Measurements from ENCODE around the gene CDKN2A. TPM values are rescaled to one million over a fixed set of nuclear protein-coding genes. Genes with fewer than 3 reads are reported as not detected.

The CDKN2A gene
- total RNA-seq, 1 experiment from 2014 or later: 273 TPM

- Histone ChIP-seq H4K20me1 (ENCODE audit: low read length) (no peaks in the 10 kb centered on the region), H3K4me1 (ENCODE audit: insufficient read depth, low read length) (peaks cover 24% of the 10 kb centered on the region), H3K27me3 (ENCODE audit: low read length) (no peaks in the 10 kb centered on the region), H3F3A (ENCODE audit: low read length, unreplicated experiment) (no peaks in the 10 kb centered on the region), H3K4me3 (ENCODE audit: low read length) (no peak overlapping the region), H3K9me2 (replicated peaks; ENCODE audit: low read length) (no peaks in the 10 kb centered on the region), H3K27ac (ENCODE audit: low read length) (no peak overlapping the region), H3K36me3 (ENCODE audit: low read depth, low read length) (no peaks in the 10 kb centered on the region), H2AFZ (ENCODE audit: low read length) (no peak overlapping the region), H3K79me2 (ENCODE audit: low read length) (no peaks in the 10 kb centered on the region), H3K4me2 (ENCODE audit: low read length) (no peak overlapping the region), H3K9me3 (ENCODE audit: low read length) (no peaks in the 10 kb centered on the region), H3K9ac (ENCODE audit: low read length) (no peak overlapping the region)
- ChIA-PET CTCF (interaction anchor here (0.6 kb wide), 1 partner anchor 873 kb away, joined by 3 read pairs; no protein-coding TSS in a partner anchor), POLR2A (ENCODE audit: unreplicated experiment) (no interaction called here)
- no TSS peak for BruUV-seq (replicated peaks)
- TF ChIP-seq CTCF (conservative IDR thresholded peaks at IDR 0.05; ENCODE audit: low read depth, low read length): no peak
- no peak for TF ChIP-seq EZH2 (IDR thresholded peaks at IDR 0.05; ENCODE audit: low read length, unreplicated experiment)
- no peak for TF ChIP-seq EZH2phosphoT487 (IDR thresholded peaks at IDR 0.05; ENCODE audit: borderline replicate concordance, low read length)
- ATAC-seq: no peak
- intact Hi-C loops (cut with micrococcal nuclease): no loop called here
- no peak for DNase-seq
These were observed 32.5 kb upstream of the CDKN2A start for GRCh38 chr9:22026696-22027095.

- Histone ChIP-seq H3K36me3 (ENCODE audit: low read depth, low read length) (no peaks in the 10 kb centered on the region), H3K4me3 (ENCODE audit: low read length) (no peak overlapping the region), H3K4me1 (ENCODE audit: insufficient read depth, low read length) (no peaks in the 10 kb centered on the region), H4K20me1 (ENCODE audit: low read length) (no peaks in the 10 kb centered on the region), H2AFZ (ENCODE audit: low read length) (no peak overlapping the region), H3K9me2 (replicated peaks; ENCODE audit: low read length) (no peaks in the 10 kb centered on the region), H3K4me2 (ENCODE audit: low read length) (no peak overlapping the region), H3K9me3 (ENCODE audit: low read length) (no peaks in the 10 kb centered on the region), H3K27ac (ENCODE audit: low read length) (no peak overlapping the region), H3K9ac (ENCODE audit: low read length) (no peak overlapping the region), H3K79me2 (ENCODE audit: low read length) (no peaks in the 10 kb centered on the region), H3K27me3 (ENCODE audit: low read length) (no peaks in the 10 kb centered on the region), H3F3A (ENCODE audit: low read length, unreplicated experiment) (no peaks in the 10 kb centered on the region)
- no peak for ATAC-seq
- intact Hi-C loops (cut with micrococcal nuclease): no loop called here
- POLR2A ChIA-PET (ENCODE audit: unreplicated experiment): no interaction called here
- no TSS peak for BruUV-seq (replicated peaks)
- no peak for TF ChIP-seq EZH2phosphoT487 (IDR thresholded peaks at IDR 0.05; ENCODE audit: borderline replicate concordance, low read length)
- no peak for TF ChIP-seq EZH2 (IDR thresholded peaks at IDR 0.05; ENCODE audit: low read length, unreplicated experiment)
- CTCF ChIA-PET: no interaction called here
- DNase-seq: no peak
These were observed 28.2 kb upstream of the CDKN2A start for GRCh38 chr9:22022396-22022795.

GRCh38 chr9:22010866-22011625, 16.9 kb upstream of the CDKN2A start:
- no peaks in the 10 kb centered on the region for H3K9me3 ChIP-seq (ENCODE audit: low read length)
- no peak overlapping the region for H3K4me3 ChIP-seq (ENCODE audit: low read length)
- H3K79me2 ChIP-seq (ENCODE audit: low read length): peaks cover 30% of the 10 kb centered on the region
- H3F3A ChIP-seq (ENCODE audit: low read length, unreplicated experiment): no peaks in the 10 kb centered on the region
- no peak overlapping the region for H3K9ac ChIP-seq (ENCODE audit: low read length)
- H3K4me1 ChIP-seq (ENCODE audit: insufficient read depth, low read length): peaks cover 9% of the 10 kb centered on the region
- peaks cover 1% of the 10 kb centered on the region; the same call in 1 of the 2 replicates for H3K36me3 ChIP-seq (ENCODE audit: low read depth, low read length)
- H4K20me1 ChIP-seq (ENCODE audit: low read length): peaks cover 8% of the 10 kb centered on the region
- H2AFZ ChIP-seq (ENCODE audit: low read length): no peak overlapping the region
- no peak for TF ChIP-seq EZH2 (IDR thresholded peaks at IDR 0.05; ENCODE audit: low read length, unreplicated experiment)
- no peak for TF ChIP-seq CTCF (conservative IDR thresholded peaks at IDR 0.05; ENCODE audit: low read depth, low read length)
- TF ChIP-seq EZH2phosphoT487 (IDR thresholded peaks at IDR 0.05; ENCODE audit: borderline replicate concordance, low read length): no peak
- intact Hi-C loops (cut with micrococcal nuclease): no loop called here
- ChIA-PET CTCF (no interaction called here), POLR2A (ENCODE audit: unreplicated experiment) (interaction anchor here (0.6 kb wide), 1 partner anchor 216 kb away, joined by 7 read pairs; no protein-coding TSS in a partner anchor)
- DNase-seq: no peak
- ATAC-seq: no peak
- H3K27ac ChIP-seq (ENCODE audit: low read length): no peak overlapping the region
- H3K27me3 ChIP-seq (ENCODE audit: low read length): no peaks in the 10 kb centered on the region
- BruUV-seq (replicated peaks): no TSS peak
- no peaks in the 10 kb centered on the region for H3K9me2 ChIP-seq (replicated peaks; ENCODE audit: low read length)
- H3K4me2 ChIP-seq (ENCODE audit: low read length): no peak overlapping the region
